ENCODE measurements around the gene GTF3C5. TPM values are rescaled to one million over a fixed set of nuclear protein-coding genes. Genes with fewer than 3 reads are reported as not detected.
"Not testable (repeated sequence)": the region's sequence is repeated elsewhere in the genome, so short reads cannot be mapped to it uniquely, and the experiment has no call there.

The GTF3C5 gene
- polyA plus RNA-seq, 12 donors = 40.1 to 63.0 (median 46.0) TPM; not detected in 1

DNA sequence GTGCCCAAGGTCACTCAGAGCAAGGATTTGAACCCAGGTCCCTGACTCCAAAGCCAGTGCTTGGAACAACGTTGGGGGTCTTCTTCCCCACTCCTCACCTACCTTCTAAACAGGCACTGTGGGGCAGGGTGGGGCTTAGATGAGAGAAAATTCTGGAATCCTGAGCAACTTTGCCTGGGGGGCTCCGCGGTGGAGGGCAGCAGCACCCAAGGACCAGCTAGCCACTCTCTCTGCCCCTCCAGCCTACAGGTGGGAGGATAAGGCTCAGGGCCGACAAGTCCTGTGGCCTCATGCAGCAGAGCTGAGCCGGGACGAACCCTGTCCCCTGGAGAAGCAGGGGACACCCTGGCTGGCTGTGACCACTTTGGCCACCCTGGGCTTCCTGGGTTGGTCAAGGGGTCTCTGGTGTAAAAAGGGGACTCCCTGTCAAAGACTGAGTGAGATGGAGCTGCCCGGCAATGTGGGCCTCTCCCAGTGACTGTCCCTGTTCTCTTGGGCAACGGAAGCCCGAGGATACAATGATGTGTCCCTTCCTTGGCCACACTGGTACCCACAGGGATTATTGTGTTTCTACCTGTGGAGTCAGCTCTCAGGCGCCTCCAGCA, 57.5 kb downstream of the GTF3C5 start:
- DNase-seq = no peak

DNA sequence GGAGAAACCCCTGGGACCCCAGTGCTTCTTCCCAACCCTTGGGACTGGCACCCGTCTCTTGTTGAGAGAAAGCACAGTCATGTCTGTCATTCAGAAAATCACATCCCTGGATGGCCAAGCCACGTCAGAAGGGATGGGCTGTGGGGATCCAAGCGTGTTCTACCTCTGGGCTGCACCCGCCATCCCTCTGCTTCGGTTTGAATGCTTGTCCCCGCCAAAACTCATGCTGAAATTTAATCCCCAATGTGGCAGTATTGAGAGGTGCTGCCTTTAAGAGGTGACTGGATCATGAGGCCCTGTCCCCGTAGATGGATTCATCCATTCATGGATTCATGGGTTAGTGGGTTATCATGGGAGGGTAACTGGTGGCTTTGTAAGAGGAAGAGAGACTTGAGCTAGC, 58.0 kb downstream of the GTF3C5 start:
- DNase-seq = no peak

DNA sequence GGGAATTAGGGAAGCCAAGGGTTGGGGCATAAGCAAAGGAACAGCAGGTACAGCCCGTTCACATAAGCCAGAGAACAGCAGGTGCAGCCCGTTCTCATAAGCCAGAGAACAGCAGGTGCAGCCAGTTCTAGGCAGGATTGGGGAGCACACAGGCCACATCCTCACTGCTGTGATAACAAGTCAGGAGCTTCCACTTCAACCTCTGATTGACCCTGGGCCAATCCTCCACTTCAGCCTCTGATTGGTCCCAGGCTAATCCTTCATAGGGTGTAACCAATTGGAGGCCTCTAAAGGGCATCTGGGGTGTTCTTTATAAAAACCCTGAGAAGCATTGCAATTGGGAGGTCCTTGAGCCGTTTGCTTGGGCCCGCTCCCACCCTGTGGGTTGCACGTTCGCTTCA, 58.5 kb downstream of the GTF3C5 start:
- DNase-seq = no peak

DNA sequence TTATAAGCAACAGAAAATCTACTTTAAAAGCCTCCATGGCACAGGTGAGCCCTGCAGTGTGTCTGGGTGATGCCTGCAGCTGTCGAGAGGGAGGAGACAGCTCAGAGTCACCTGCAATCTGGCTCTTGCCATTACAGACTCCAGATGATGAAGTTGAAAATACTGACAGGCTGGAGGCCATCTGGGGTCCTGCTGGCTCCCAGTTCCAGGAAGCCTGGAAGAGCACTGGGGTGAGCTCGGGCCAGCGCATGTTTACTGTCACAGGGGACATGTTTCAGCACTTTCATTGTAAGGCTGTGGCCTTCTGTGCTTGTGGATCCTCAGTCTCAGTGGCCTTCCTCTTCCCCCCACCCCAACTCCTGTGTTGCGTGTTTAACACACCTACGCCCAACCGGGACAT, 59.4 kb downstream of the GTF3C5 start:
- DNase-seq = no peak

DNA sequence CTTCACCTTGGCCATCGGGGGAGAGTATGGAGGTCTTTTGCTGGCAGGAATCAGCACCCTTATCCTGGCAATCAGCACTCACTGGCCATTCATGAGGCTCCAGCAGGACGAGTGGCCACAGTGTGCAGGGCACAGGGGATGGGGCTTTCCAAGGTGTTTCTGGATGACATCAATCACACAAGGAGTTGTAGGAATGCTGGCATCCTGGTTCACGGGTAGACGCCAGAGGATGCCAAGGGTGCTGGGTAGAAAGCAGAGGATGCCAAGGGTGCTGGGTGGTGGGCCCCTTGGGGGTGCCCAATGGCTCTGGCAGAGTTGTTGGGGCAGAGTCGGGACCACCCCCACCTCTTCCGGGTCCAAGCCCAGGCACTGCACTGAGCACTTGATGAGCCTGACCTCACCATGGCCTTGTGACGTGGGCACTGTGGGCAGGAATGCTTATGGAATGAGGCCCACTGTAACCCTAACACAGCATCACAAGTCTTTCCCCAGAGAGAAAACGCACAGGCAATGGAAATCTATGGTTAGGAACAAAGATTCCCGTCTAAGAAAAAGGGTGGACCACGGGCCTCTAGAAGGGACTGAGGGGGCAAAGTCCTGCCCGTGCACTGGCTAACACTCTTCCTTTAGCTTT, 60.1 kb downstream of the GTF3C5 start:
- DNase-seq = no peak

DNA sequence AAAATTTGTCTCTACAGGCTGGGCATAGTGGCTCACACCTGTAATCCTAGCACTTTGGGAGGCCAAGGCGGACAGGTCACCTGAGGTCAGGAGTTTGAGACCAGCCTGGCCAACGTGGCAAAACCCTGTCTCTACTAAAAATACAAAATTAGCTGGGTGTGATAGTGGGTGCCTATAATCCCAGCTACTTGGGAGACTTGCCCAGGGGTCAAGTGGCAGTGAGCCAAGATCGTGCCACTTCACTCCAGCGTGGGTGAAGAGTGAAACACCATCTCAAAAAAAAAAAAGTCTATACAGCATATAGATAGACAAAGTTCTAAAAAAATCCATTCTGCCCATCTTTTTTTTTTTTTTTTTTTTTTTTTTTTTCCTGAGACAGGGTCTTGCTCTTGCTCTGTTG, 63.6 kb downstream of the GTF3C5 start:
- DNase-seq = not testable (repeated sequence)

DNA sequence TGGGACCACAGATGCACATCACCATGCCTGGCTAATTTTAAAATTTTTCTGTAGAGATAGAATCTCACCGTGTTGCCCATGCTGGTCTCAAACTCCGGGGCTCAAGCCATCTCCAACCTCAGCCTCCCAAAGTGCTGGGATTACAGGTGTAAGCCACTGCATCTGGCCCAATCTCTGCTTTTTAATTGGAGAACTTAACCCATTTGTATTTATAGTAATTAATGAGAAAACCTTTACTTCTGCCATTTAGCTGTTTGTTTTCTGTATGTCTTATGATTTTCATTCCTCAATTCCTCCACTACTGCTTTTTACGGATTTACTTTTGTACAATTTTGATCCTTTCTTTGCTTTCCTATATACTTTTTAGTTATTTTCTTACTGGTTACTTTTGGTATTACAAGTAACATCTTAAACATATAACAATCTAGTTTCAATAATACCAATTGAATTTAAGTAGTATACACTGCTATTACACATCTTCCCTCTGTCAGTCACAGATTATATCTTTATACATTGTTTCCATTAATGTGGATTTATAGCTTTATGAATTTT, 64.1 kb downstream of the GTF3C5 start:
- DNase-seq = no peak

DNA sequence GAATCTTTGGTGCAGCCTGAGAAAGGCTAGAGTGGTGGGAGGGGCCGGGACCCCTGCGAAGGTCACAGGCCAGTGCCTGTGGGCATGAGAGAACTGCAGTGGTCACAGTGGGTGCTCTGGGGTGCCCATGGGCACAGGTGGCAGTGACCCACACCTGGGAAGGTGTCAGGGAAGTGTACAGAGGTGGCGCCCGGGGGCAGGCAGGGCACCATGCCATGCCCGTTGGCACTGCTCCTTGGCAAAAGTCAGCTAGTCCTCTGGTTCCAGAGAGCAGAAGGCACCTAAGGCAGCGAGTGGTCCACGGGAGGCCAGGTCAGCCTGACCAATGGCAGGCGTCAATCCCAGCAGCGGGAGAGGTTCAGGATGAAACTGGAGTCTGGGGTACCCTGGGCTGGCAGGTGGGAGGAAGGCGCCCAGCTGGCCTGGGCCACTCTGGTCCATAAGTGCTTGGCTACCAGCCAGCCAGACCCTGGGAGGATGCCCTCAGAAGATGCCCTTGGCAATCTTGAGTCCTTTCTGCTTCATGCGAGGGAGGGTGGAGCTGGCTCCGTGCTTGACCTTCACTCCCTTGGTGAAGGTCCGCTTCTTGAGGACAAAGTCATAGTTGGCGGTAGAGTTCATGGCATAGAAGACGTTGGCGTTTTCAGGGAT, 67.4 kb downstream of the GTF3C5 start:
- no peak for DNase-seq

DNA sequence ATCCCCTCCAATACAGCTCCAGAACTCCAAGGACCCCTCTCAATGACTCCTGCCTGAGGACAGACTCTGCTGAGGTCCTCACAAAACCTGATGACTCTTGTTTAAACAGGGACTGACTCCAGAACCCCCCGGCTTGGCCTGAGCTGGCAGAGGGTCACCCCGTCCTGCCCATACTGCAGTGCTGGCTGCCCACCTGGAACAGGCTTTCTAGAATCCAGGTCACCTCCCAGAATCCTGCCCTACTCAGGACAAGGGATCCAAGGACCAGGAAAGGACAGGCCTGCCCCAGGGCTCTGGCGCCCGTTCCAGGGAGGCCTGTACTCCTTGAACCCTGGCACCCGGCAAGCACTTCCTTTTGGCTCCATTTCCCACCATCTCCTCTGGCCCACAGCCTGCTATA, 68.1 kb downstream of the GTF3C5 start:
- no peak for DNase-seq

DNA sequence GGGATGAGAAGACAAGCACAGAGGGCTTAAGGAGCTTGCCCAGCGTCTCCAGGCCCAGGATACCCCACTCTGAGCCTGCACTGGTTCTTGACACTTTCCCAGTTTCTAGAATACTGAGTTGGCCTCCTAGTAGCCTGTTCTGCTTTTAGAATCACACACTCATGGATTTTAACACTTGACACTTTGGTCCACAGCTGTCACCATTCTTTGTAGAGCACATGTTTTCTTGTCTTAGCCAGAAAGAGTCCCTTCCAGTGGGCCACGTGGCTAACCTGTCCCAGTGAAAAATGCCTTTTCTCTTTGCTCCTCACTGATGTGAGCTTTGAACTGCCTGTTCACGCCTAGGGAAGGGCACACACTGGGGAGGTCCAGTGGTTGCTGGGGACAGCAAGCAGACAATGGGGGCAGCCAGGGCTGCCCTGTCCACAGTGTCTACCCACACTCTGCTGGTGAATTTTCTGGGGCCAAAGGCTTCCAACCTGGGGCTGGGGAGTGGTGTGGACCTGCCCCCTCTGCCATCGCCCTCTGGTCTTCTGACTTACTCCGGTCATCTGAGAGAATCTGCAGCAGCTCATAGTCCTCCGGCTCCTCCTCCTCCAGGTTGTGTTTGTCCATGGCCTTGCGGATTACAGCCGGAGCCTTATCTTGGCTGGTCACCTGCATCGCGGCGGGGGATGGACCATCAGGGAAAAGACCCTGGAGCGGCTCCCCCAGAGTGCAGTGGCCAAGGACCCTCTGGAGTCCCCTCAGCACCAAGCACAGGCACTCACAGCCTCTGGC, 69.1 kb downstream of the GTF3C5 start:
- DNase-seq = no peak

DNA sequence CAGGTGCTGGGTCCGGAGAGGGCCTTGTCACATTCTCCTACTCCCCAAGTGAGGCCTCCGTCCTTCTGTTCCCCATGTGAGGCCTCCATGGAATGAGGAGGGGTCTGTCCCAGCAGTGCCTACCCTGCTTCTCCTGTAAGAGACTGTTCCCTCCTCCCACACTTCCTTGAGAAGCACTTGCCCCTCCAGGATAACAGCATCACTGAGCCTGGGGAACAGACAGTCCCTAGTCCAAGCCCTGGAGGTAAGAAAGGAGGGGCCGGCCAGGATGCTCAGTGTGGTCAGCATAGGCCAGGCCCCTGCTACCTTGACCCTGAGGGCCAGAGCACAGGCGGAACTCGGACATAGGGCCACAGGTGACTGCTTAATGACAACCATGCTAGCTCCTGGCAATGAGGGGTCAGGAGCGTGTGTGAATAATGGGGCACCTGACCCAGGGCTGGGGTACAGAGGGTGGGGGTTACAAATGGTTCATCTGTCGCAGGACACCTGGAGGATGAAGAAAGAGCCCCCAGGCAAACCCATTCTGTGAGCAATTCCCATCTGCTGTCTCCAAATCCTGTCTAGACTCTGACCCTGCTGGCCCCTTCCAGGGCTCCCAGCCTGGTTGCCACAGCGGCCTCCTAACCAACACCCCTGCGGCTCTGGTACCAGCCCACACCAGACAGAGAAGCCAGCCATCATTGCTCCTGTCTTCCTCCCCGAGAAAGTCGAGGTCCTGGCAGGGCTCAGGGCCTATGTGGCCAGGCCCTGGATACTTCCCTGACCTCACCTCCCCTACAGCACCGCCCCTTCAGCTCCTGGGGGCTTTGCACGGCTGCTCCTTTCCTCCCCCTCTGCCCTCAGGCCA, 69.9 kb downstream of the GTF3C5 start:
- DNase-seq = no peak

DNA sequence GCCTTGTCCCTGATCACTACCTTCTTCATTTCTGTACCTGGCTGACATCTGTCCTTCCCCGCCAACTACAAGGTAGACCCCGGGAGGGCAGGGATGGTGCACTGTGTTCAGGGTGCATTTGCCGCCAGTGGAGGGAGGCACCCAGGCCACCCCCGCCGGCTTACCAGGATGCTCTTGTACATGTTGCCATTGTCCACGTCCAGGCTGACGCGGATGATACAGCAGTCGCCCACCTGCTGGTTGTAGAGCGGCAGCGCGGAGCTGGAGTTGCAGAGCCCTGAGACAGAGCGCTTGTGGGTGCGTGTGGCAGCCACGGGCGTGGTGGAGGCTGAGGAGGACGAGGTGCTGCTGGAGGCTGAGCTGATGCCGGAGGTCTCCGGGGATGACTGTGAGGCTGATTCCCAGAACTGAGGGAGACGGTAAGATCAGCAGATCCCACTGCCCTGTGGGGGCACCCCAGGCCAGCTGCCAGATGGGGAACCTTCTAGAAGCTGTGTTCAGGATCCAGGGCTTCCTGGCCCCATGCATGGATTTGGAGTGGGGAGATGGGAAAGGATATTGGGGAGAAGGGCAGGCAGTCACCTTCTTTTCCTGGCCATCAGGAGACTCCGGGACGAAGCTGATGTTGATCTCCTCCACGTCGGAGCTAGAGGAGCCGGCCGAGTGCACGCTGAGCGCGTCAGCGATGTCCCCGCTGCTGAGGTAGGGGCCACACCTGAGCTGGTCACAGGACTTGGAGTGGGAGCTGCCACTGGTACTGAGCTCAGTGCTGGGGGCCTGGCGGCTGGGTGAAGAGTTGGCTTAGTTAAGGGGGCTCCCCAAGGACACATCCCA, 70.8 kb downstream of the GTF3C5 start:
- no peak for DNase-seq

DNA sequence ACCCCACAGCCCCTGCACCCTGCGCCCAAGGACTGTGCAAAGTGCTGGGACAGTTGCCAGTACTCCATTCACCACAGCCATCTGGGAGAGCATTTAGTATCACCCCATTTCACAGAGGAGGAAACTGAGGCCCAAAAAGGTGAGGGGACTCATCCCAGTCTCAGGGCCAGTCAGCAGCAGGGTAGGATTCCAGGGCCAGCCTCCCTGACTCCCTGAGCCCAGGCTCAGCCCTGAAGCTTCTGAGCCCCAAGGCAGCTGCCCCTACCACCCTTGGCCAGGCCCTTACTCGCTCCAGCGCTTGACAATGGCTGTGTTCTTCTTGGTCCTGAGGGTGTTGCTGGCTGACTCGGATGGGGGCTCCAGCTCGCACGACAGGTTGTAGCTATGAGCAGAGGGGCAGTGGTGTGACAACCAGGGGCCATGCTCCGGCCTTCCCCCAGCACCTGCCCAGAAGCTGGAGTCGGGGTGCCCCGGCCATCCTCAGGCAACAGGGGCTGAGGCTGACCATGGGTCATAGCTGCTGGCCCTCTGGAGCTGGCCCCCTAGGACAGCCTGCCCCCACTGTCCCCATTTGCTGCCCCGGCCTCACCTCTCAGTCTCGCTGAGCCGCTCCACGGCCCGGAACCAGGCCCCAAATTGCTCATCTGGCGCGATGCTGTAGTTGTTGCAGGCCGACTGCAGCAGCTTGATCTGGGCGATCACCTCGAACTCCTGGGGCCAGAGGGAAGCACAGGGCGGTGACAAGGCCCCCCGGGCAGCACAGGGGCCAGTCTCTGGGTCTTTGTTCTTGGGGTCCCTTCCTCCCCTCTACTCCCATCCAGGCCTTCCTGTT, 71.6 kb downstream of the GTF3C5 start:
- no peak for DNase-seq

DNA sequence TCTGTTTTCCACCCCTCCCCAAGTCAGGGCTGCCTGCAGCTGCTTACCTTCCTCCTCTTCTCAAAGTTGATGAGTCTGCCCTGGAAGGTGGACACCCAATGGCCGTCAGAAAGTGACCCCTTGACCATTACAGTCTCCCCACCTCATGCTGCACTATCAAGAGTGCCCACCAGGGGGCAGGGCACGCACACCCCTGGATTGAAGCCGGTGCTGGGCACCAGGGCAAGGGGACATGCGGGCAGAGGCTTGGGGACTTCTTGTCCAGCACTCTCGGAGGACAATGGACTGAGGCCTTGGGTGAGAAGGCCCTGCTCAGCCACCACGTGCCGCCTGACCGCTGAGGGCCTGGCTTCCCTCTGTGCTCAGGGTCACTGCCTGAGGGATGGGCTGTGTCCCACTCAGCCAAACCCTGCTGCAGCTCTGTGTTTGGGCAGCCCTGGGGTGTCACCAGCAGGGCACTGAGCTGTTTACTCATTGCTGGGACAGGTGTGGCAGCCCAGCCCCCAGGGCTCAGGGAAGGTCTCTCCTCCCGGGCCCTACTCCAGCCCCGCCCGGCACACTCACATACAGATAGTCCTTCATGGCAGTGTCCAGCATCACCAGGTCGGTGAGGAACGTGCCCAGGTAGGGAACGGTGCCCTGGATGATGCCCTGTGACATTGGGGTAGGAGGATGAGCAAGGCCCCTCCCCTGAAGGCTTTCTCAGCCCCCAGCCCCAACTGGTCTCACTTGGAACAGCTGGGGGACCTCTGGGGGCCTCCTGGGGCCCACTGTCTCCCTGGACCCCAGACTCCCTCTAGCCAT, 72.6 kb downstream of the GTF3C5 start:
- peak; percentile 42 for DNase-seq

DNA sequence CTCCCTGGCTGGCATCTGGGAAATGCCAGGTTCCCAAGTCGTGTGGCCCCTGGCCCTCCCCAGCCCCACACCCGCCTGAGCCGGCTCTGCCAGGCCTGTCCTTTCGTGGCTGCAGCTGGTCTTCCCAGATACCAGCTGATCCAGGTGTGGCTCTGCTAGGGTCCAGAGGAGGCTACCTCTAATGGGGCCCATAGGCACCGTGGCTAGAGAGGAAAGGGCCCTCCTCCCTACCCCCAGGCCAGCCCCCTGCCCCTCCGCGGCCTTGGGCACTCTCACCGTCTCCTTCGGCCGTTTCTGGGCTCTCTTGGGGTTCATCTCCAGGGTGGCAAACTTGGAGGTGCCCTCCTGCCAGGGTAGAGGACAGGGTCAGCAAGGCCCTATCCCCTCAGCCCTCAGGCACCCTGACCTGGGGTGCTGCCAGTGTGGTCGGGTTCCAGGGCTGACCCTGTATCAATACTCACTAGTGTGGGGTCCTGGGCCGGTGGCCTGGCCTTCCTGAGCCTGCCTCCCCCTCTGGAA, 73.2 kb downstream of the GTF3C5 start:
- DNase-seq = no peak

DNA sequence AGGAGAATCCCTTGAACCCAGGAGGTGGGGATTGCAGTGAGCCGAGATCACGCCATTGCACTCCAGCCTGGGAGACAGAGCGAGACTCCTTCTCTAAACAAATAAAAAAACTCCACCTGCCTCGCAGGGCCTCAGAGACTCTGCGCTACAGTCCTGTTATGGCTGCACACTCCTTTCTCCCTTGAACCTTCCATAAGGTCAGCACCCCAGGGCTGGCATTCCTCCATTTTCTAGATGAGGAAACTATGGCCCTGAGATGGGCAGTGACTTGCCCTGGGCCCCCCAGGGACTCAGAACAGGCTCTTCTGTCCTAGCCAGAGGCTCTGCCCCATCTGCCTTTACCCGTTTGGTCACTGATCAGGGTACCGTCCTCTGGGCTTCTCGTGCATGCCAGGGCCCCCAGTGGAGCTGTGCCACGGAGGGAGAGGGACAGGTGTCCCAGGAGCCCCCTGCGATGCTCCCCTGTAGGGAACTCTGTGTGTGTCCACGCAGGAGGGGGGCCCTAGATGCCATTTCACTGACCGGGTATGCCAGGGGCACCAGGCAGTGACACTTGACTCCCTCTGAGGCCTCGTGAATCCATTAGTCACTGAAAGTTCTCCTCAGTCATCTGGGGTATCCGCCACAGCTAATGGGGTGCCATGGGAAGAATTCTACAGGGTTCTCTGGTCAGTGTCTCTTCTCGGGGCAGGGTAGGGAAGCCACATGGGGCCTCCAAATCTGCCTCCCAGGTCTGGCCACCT, 74.1 kb downstream of the GTF3C5 start:
- no peak for DNase-seq

DNA sequence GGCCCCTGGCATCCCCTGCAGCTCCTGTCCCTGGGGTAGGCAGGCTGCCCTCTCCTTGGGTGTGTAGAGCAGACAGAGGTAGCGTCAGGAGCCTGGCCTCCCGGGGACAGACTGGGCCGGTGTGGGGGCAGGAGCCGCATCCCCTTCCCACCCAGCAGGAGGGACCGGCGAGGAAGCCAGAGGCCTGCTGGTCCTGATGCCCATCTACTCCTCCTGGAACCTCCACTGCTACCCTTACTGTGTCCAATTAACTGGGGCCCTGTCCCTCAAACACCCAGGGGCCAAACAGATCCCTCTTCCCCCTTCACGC, 74.6 kb downstream of the GTF3C5 start:
- no peak for DNase-seq

Measured in muscle of arm (tissue), 12 donors.